T-helper 1 cell treated with Interleukin-12 subunit alpha and Interleukin-12 subunit beta and Interleukin-4 antibody, amounts not matched to agents 30 μg/mL and 1 μg/mL, for 36 hours (primary cell): ENCODE data around the gene INSM2.

ENCODE experiments used
- H3K27ac Mint-ChIP-seq: one replicate; pipeline ENCODE4 v1.8.0; 2021; ENCODE audit warnings: mild to moderate bottlenecking, mixed read lengths
- H3K27me3 Mint-ChIP-seq: one replicate; pipeline ENCODE4 v1.8.0; 2021; ENCODE audit warnings: low read depth, mixed read lengths
- H3K36me3 Mint-ChIP-seq: one replicate; pipeline ENCODE4 v1.8.0; 2021; ENCODE audit warnings: low read depth, mixed read lengths
- H3K4me1 Mint-ChIP-seq: one replicate; pipeline ENCODE4 v1.8.0; 2021; ENCODE audit warnings: low read depth, mixed read lengths
- H3K4me3 Mint-ChIP-seq: one replicate; pipeline ENCODE4 v1.8.0; 2021; ENCODE audit warnings: mild to moderate bottlenecking, moderate library complexity, mixed read lengths
- H3K9me3 Mint-ChIP-seq: one replicate; pipeline ENCODE4 v1.8.0; 2021; ENCODE audit warnings: mixed read lengths

The INSM2 gene

DNA sequence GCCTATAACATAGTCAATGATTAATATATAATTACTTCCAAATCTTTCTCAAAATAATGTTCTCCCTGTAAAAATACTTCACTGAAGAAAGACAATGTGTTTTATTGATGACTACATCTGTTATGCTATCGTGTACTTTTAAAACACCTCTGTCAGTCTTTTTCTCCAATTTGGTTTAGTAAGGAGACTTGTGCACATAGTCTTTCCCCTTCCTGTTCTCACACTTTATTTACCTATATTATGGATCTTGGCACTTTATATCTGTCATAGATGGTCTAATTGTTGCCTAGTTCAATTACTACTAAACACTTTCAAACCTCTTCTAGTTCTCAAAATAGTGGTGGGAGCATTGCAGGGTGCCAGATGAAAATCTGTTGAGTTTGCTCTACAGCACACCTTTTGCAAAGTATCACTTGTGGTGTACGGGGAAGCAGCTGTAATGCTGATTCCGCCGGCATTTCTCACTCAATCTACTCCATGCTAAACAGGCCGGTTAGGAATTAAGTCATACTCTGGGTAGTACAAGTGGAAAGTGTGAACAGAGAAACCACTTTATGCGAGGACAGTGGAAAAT, 1.1 kb upstream of the INSM2 start:
- H3K36me3 Mint-ChIP-seq = peaks cover 3% of the 10 kb centered on the region
- H3K4me3 Mint-ChIP-seq = peak overlapping the region; percentile 61
- no peaks in the 10 kb centered on the region for H3K9me3 Mint-ChIP-seq
- peaks cover 8% of the 10 kb centered on the region for H3K4me1 Mint-ChIP-seq
- peaks cover 76% of the 10 kb centered on the region for H3K27me3 Mint-ChIP-seq
- no peak overlapping the region for H3K27ac Mint-ChIP-seq

DNA sequence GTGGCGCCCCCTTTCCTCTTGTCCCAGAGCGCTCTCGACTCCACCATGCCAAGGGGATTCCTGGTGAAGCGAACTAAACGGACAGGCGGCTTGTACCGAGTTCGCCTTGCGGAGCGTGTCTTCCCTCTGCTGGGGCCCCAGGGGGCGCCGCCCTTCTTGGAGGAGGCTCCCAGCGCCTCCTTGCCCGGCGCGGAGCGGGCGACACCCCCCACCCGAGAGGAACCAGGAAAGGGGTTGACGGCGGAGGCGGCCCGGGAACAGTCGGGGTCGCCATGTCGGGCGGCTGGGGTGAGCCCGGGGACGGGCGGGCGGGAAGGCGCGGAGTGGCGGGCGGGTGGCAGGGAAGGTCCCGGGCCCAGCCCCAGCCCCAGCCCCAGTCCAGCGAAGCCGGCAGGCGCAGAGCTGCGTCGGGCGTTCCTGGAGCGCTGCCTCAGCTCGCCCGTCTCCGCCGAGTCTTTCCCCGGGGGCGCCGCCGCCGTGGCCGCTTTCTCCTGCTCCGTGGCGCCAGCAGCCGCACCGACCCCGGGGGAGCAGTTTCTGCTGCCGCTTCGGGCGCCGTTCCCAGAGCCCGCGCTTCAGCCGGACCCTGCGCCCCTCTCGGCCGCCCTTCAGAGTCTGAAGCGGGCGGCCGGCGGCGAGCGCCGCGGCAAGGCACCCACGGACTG, 376 bp downstream of the INSM2 start:
- H3K4me1 Mint-ChIP-seq = peaks cover 8% of the 10 kb centered on the region
- no peaks in the 10 kb centered on the region for H3K9me3 Mint-ChIP-seq
- peaks cover 6% of the 10 kb centered on the region for H3K36me3 Mint-ChIP-seq
- H3K27ac Mint-ChIP-seq = no peak overlapping the region
- H3K4me3 Mint-ChIP-seq = peak overlapping the region; percentile 72
- H3K27me3 Mint-ChIP-seq = peaks cover 67% of the 10 kb centered on the region

GRCh38 chr14:35534873-35535482, 1.0 kb downstream of the INSM2 start:
- Mint-ChIP-seq H3K4me1 (peaks cover 11% of the 10 kb centered on the region), H3K4me3 (peak overlapping the region; percentile 78), H3K9me3 (no peaks in the 10 kb centered on the region), H3K36me3 (peaks cover 6% of the 10 kb centered on the region), H3K27me3 (peaks cover 60% of the 10 kb centered on the region), H3K27ac (no peak overlapping the region)

DNA sequence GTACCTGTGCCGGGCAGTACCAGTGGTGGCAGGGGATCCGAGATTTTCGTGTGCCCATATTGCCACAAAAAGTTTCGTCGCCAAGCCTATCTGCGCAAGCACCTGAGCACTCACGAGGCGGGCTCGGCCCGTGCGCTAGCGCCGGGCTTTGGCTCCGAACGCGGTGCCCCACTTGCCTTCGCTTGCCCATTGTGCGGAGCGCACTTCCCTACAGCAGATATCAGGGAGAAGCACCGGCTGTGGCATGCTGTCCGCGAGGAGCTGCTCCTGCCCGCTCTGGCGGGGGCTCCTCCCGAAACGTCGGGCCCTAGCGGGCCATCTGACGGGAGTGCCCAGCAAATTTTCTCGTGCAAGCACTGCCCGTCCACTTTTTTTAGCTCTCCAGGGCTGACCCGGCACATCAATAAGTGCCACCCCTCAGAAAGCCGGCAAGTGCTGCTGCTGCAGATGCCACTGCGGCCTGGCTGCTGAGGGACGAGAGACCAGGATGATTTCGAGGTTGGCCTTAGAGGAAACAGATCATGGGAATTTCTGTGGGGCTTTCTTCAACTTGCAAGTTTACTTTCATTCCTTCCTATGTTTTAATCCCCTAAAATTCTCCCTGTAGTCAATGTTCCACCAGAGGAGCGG, 1.6 kb downstream of the INSM2 start:
- H3K9me3 Mint-ChIP-seq = no peaks in the 10 kb centered on the region
- H3K27ac Mint-ChIP-seq = no peak overlapping the region
- H3K4me1 Mint-ChIP-seq = peaks cover 14% of the 10 kb centered on the region
- H3K27me3 Mint-ChIP-seq = peaks cover 54% of the 10 kb centered on the region
- H3K36me3 Mint-ChIP-seq = peaks cover 6% of the 10 kb centered on the region
- H3K4me3 Mint-ChIP-seq = no peak overlapping the region

GRCh38 chr14:35539969-35540368, 6.0 kb downstream of the INSM2 start:
- Mint-ChIP-seq H3K9me3 (no peaks in the 10 kb centered on the region), H3K27me3 (peaks cover 28% of the 10 kb centered on the region), H3K4me1 (peaks cover 10% of the 10 kb centered on the region), H3K36me3 (peaks cover 8% of the 10 kb centered on the region), H3K4me3 (no peak overlapping the region), H3K27ac (no peak overlapping the region)

DNA sequence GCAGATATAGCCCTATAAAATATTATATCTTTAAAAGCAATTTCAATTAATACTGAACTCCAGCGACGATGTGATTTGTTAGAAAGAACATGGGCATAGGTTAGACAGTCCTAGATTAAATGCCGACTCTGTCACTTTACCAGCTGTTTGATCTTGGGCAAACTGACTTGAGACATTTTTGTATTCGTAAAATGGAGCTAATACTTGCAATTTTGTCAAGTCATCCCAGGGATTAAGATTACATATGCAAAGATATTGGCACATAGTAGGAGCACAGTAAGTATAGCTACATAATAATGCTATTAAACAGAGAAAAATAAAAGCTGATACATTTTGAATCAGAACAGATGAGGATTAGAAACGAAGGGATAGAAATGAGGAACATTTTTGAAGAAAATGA, 9.0 kb downstream of the INSM2 start:
- Mint-ChIP-seq H3K27me3 (peaks cover 4% of the 10 kb centered on the region), H3K9me3 (no peaks in the 10 kb centered on the region), H3K36me3 (peaks cover 5% of the 10 kb centered on the region), H3K27ac (no peak overlapping the region), H3K4me1 (peaks cover 8% of the 10 kb centered on the region), H3K4me3 (no peak overlapping the region)

- no peak overlapping the region for H3K27ac Mint-ChIP-seq
- H3K9me3 Mint-ChIP-seq = no peaks in the 10 kb centered on the region
- H3K4me1 Mint-ChIP-seq = no peaks in the 10 kb centered on the region
- no peak overlapping the region for H3K4me3 Mint-ChIP-seq
- H3K36me3 Mint-ChIP-seq = no peaks in the 10 kb centered on the region
- no peaks in the 10 kb centered on the region for H3K27me3 Mint-ChIP-seq
Measured at GRCh38 chr14:35549551-35549950, 15.6 kb downstream of the INSM2 start.

GRCh38 chr14:35551081-35551480, 17.1 kb downstream of the INSM2 start:
- Mint-ChIP-seq H3K36me3 (no peaks in the 10 kb centered on the region), H3K9me3 (no peaks in the 10 kb centered on the region), H3K27me3 (no peaks in the 10 kb centered on the region), H3K4me1 (no peaks in the 10 kb centered on the region), H3K27ac (no peak overlapping the region), H3K4me3 (no peak overlapping the region)

- no peaks in the 10 kb centered on the region for H3K4me1 Mint-ChIP-seq
- no peaks in the 10 kb centered on the region for H3K27me3 Mint-ChIP-seq
- H3K36me3 Mint-ChIP-seq = no peaks in the 10 kb centered on the region
- no peak overlapping the region for H3K27ac Mint-ChIP-seq
- H3K9me3 Mint-ChIP-seq = no peaks in the 10 kb centered on the region
- H3K4me3 Mint-ChIP-seq = no peak overlapping the region
Measured at GRCh38 chr14:35553808-35554207, 19.8 kb downstream of the INSM2 start.

DNA sequence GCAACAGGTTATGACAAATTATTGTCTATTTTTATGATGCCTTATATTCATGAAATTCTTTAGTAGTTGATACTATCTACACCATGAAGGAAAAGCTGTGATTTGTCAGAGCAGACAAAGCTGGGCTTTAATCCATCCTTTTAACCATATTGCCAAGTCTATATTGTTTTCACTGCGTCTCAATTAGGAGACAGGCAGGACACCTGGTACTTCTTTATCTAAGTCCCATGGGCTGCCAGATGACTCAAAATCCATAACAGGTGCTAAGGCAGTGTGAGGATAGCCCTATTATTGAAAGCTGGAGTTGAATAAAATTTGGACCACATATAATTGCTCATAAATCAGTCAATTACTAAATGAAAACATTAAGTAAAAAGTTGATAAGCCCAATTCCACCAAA, 22.6 kb downstream of the INSM2 start:
- Mint-ChIP-seq H3K27me3 (no peaks in the 10 kb centered on the region), H3K36me3 (no peaks in the 10 kb centered on the region), H3K27ac (no peak overlapping the region), H3K4me3 (no peak overlapping the region), H3K4me1 (no peaks in the 10 kb centered on the region), H3K9me3 (no peaks in the 10 kb centered on the region)

DNA sequence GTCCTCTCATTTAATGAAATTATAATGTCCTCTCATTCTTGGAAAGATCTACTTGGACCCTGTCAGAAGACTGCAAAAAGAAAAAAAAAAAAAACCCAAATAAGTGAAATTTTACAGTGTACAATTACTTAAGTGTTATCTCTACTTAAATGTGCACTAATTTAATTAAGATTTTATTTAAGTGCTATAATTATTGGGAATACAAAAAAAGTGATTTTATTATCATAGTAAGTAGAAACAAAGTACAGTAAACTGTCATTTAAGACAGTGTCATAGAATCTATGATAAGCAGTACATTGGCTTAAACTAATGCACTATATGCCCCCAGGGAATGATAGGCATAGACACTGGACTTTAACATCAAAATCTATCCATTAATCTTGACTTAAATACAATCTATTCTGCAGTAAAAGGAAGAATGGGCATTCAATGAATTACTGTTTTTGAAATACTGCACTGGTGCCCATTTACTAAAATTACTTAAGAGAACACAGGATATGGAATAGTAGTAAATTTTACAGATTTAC, 23.3 kb downstream of the INSM2 start:
- Mint-ChIP-seq H3K27me3 (no peaks in the 10 kb centered on the region), H3K4me3 (no peak overlapping the region), H3K27ac (no peak overlapping the region), H3K9me3 (no peaks in the 10 kb centered on the region), H3K4me1 (no peaks in the 10 kb centered on the region), H3K36me3 (no peaks in the 10 kb centered on the region)

GRCh38 chr14:35558680-35559079, 24.7 kb downstream of the INSM2 start:
- Mint-ChIP-seq H3K27me3 (no peaks in the 10 kb centered on the region), H3K36me3 (no peaks in the 10 kb centered on the region), H3K4me3 (no peak overlapping the region), H3K4me1 (no peaks in the 10 kb centered on the region), H3K9me3 (no peaks in the 10 kb centered on the region), H3K27ac (no peak overlapping the region)

DNA sequence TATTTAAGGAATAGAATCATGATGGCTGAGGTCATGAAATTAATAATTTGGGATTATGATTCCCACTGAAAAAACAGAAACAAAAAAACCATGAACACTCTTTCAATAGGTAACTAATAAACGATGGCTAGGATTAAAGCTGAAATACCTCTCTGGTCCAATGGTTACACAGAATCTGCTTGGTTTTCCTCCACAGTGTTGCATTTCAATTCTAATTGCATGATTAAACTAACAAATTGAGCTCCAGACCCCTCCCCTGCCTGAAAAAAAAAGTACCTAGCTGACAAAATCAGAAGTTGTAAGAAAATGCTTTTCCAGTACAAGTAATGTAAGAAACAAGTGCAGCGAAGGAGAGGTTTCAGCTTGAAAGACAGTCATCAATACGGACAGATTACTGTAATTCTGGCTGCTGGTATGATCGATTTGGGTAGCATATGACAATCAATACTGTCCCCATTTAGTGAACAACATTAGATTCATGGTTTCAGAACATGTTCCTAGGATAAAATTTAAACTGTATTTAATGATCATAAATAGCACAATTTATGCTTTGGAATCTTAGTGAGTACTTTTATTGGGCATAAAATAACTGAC, 32.0 kb downstream of the INSM2 start:
- Mint-ChIP-seq H3K4me3 (no peak overlapping the region), H3K4me1 (no peaks in the 10 kb centered on the region), H3K27ac (no peak overlapping the region), H3K27me3 (no peaks in the 10 kb centered on the region), H3K9me3 (no peaks in the 10 kb centered on the region), H3K36me3 (peaks cover 3% of the 10 kb centered on the region)

GRCh38 chr14:35571598-35571997, 37.6 kb downstream of the INSM2 start:
- Mint-ChIP-seq H3K9me3 (no peaks in the 10 kb centered on the region), H3K27me3 (no peaks in the 10 kb centered on the region), H3K4me3 (no peak overlapping the region), H3K27ac (no peak overlapping the region), H3K4me1 (no peaks in the 10 kb centered on the region), H3K36me3 (peaks cover 3% of the 10 kb centered on the region)
